IPS-20b (cell line): ENCODE measurements around the gene BOLA3.

ENCODE experiments used
- H3K27ac ChIP-seq: one replicate; pipeline ENCODE4 v1.5.1; 2013; ENCODE audit warnings: low read length
- H3K27me3 ChIP-seq: 2 replicates; pipeline ENCODE4 v1.6.1; 2013; ENCODE audit warnings: mild to moderate bottlenecking, low read length, inconsistent platforms; ENCODE audit not compliant: insufficient read depth
- H3K36me3 ChIP-seq: 2 replicates; pipeline ENCODE4 v1.6.1; 2013; ENCODE audit warnings: low read depth, mild to moderate bottlenecking, inconsistent platforms, low read length, moderate library complexity; ENCODE audit not compliant: insufficient read depth
- H3K4me1 ChIP-seq: 2 replicates; pipeline ENCODE4 v1.6.1; 2013; ENCODE audit warnings: mild to moderate bottlenecking, control low read depth, inconsistent platforms, low read length, moderate library complexity; ENCODE audit not compliant: insufficient read depth
- H3K4me3 ChIP-seq: 2 replicates; pipeline ENCODE4 v1.5.1; 2013; ENCODE audit warnings: mild to moderate bottlenecking, low read length, inconsistent platforms
- H3K9ac ChIP-seq: 2 replicates; pipeline ENCODE4 v1.6.1; 2013; ENCODE audit warnings: low read depth, mild to moderate bottlenecking, inconsistent platforms, low read length, moderate library complexity
- H3K9me3 ChIP-seq: 2 replicates; pipeline ENCODE4 v1.6.1; 2013; ENCODE audit warnings: mild to moderate bottlenecking, low read depth, low read length, inconsistent platforms; ENCODE audit not compliant: insufficient read depth

Gene BOLA3

DNA sequence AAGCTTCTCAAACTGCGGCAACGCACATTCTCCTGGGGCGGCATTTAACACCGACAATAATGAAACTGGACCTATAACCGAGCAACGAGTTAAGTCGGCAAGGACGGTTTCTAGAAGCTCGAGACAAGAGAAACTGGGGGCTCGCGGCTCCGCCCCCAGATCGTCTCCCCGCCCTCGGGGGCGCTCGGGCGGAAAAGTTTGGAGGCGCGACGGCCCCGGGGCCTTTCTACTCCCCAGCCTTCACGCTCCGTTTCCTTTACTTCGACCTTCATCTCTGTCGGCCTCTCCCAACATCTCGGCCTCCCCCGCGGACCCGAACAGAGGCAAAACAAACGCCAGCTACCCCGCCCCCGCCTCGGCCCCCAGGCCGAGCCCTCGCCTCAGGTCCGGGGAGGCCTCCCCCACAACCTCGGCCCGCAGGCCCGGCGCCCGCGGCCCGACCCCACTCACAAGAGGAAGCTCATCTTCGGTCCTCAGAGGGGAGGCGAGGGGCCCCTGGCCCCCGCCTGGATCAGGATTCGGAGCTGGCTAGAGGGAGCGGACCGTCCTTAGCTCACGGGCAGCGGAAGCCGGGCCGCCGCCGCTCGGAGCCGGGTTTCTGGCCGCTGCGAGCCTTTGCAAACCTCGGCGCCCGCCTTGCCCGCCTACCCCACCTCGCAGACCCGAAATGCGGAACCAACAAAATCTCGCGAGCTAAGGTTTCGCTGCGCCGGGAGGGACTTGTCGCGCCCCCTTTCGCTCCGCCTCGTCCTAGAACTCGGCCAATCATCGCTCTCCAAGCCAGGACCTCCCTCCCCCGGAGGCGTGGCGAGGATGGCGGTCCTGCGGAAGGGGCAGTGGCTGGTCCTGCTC lies 30.7 kb upstream of the BOLA3 start, which contains the start of gene MOB1A:
MOB1A (minus strand) TSS at position 669 of the 852 bp plus-strand sequence; CDS start at position 464, 205 bp downstream.
- peaks cover 7% of the 10 kb centered on the region; the same call in 1 of the 2 replicates for H3K4me1 ChIP-seq
- H3K4me3 ChIP-seq, result peak within 1 kb of the TSS; percentile 97
- H3K36me3 ChIP-seq, result 0 out of 2 replicates have a peak, but pooled peaks cover 5% of the 10 kb centered on the region
- peak within 1 kb of the TSS; percentile 96 for H3K9ac ChIP-seq
- H3K27ac ChIP-seq, result peak within 1 kb of the TSS; percentile 58
- H3K9me3 ChIP-seq, result no peaks in the 10 kb centered on the region
- H3K27me3 ChIP-seq, result no peaks in the 10 kb centered on the region

DNA sequence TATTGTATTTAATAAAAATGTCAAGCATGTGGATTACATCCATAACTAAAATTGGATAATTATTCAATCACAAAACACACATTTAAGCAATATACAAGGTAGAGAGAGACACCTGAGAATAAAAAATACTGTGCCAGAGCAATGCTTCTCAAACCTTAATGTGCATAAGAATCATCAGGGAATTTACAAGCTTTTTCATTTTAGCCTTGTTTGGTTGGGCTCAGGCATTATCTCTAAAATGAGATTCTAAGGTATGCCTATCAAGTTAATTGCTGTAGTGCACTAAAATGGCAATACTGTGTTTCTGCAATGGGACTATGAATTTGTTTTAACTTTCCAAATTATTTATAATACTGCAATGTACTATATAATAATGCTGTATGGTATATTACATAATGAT lies 30.0 kb upstream of the BOLA3 start:
- Histone ChIP-seq H3K4me1 (peaks cover 7% of the 10 kb centered on the region; the same call in 1 of the 2 replicates), H3K9ac (peak overlapping the region; percentile 96), H3K27ac (peak overlapping the region; percentile 58), H3K36me3 (0 out of 2 replicates have a peak, but pooled peaks cover 5% of the 10 kb centered on the region), H3K9me3 (no peaks in the 10 kb centered on the region), H3K27me3 (no peaks in the 10 kb centered on the region), H3K4me3 (peak overlapping the region; percentile 97)

DNA sequence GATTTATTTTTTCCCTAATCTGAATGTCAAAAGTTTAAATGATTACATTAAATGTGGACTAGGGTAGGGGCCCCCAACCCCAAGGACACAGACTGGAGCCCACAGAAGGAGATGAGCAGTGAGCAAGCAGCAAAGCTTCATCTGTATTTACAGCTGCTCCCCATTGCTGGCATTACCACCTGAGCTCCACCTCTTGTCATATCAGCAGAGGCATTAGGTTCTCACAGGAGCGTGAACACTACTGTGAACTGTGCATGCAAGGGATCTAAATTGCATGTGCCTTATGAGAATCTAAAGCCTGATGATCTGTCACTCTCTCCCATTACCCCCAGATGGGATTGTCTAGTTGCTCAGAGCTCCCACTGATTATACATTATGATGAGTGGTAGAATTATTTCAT lies 27.2 kb upstream of the BOLA3 start:
- no peak overlapping the region for H3K4me3 ChIP-seq
- no peaks in the 10 kb centered on the region for H3K4me1 ChIP-seq
- no peaks in the 10 kb centered on the region for H3K27me3 ChIP-seq
- no peaks in the 10 kb centered on the region for H3K9me3 ChIP-seq
- H3K27ac ChIP-seq, result no peak overlapping the region
- H3K36me3 ChIP-seq, result peaks cover 31% of the 10 kb centered on the region
- H3K9ac ChIP-seq, result no peak overlapping the region

GRCh38 chr2:74168739-74169138 lies 21.0 kb upstream of the BOLA3 start:
- H3K36me3 ChIP-seq, result peaks cover 86% of the 10 kb centered on the region
- no peaks in the 10 kb centered on the region for H3K4me1 ChIP-seq
- H3K4me3 ChIP-seq, result no peak overlapping the region
- no peaks in the 10 kb centered on the region for H3K27me3 ChIP-seq
- no peaks in the 10 kb centered on the region for H3K9me3 ChIP-seq
- H3K9ac ChIP-seq, result no peak overlapping the region
- H3K27ac ChIP-seq, result no peak overlapping the region

GRCh38 chr2:74164761-74165160 lies 17.0 kb upstream of the BOLA3 start:
- Histone ChIP-seq H3K4me3 (no peak overlapping the region), H3K9me3 (no peaks in the 10 kb centered on the region), H3K4me1 (no peaks in the 10 kb centered on the region), H3K36me3 (peaks cover 92% of the 10 kb centered on the region), H3K27me3 (no peaks in the 10 kb centered on the region), H3K9ac (no peak overlapping the region), H3K27ac (no peak overlapping the region)

- Histone ChIP-seq H3K27me3 (no peaks in the 10 kb centered on the region), H3K27ac (no peak overlapping the region), H3K36me3 (peaks cover 92% of the 10 kb centered on the region), H3K4me1 (no peaks in the 10 kb centered on the region), H3K9ac (no peak overlapping the region), H3K4me3 (no peak overlapping the region), H3K9me3 (no peaks in the 10 kb centered on the region)
Observed at GRCh38 chr2:74162951-74163350, 15.2 kb upstream of the BOLA3 start.

DNA sequence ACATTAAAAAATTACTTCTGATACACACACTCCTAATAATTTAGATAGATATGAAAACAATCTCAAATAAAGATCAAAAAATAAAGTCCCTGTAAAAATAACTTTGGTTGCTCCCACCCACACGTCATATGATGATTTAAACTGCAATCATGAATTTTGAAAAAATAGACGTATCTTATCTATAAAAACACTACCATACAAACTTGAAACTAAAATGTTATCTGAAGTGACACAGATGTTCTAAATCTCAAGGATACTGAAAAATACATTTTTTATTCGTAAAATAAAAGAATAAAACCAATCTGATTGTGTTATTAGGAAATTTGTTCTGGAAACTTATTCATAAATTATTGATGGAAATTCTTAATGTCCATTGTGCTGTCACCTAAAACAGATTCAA lies 8.1 kb upstream of the BOLA3 start:
- no peaks in the 10 kb centered on the region for H3K9me3 ChIP-seq
- H3K27ac ChIP-seq, result no peak overlapping the region
- H3K4me3 ChIP-seq, result no peak overlapping the region
- H3K4me1 ChIP-seq, result no peaks in the 10 kb centered on the region
- peaks cover 85% of the 10 kb centered on the region for H3K36me3 ChIP-seq
- H3K9ac ChIP-seq, result no peak overlapping the region
- H3K27me3 ChIP-seq, result no peaks in the 10 kb centered on the region

DNA sequence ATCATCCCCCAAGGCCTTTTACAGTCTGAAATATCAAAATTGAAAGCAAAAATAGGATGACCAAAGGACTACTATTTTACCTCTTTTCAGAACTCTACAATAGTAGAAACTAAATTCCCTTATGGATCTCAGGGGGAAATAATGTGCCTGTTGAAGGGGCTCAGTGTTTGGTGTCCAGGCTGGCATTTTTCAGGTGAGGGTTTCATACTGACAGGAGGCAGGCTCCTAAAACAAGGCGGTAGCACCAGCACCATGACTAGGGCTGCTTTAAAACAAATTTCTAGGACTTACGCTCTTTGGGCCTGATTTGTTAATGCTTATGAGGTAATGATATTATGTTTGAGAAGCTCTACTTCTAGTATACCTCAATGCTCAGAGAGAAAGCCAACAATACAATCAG lies 5.2 kb upstream of the BOLA3 start:
- Histone ChIP-seq H3K9ac (no peak overlapping the region), H3K36me3 (peaks cover 64% of the 10 kb centered on the region), H3K4me3 (no peak overlapping the region), H3K27me3 (no peaks in the 10 kb centered on the region), H3K4me1 (no peaks in the 10 kb centered on the region), H3K27ac (no peak overlapping the region), H3K9me3 (no peaks in the 10 kb centered on the region)

GRCh38 chr2:74149570-74150319 lies 2.0 kb upstream of the BOLA3 start:
- Histone ChIP-seq H3K36me3 (peaks cover 32% of the 10 kb centered on the region), H3K4me1 (peaks cover 5% of the 10 kb centered on the region), H3K27me3 (no peaks in the 10 kb centered on the region), H3K9ac (no peak overlapping the region), H3K27ac (no peak overlapping the region), H3K4me3 (peak overlapping the region; percentile 76; the same call in 1 of the 2 replicates), H3K9me3 (no peaks in the 10 kb centered on the region)

- Histone ChIP-seq H3K27ac (no peak overlapping the region), H3K4me3 (peak overlapping the region; percentile 76; the same call in 1 of the 2 replicates), H3K4me1 (peaks cover 5% of the 10 kb centered on the region)
Observed at GRCh38 chr2:74149247-74149525, 1.5 kb upstream of the BOLA3 start.

GRCh38 chr2:74148457-74149246 lies 940 bp upstream of the BOLA3 start:
- H3K9me3 ChIP-seq, result no peaks in the 10 kb centered on the region
- H3K27me3 ChIP-seq, result no peaks in the 10 kb centered on the region
- peaks cover 28% of the 10 kb centered on the region for H3K36me3 ChIP-seq
- H3K27ac ChIP-seq, result peak overlapping the region; percentile 6
- H3K4me3 ChIP-seq, result peak overlapping the region; percentile 76
- H3K4me1 ChIP-seq, result peaks cover 5% of the 10 kb centered on the region
- H3K9ac ChIP-seq, result peak overlapping the region; percentile 72

More at GRCh38 chr2:74149247-74149525, 1.5 kb upstream of the BOLA3 start:
- peaks cover 30% of the 10 kb centered on the region for H3K36me3 ChIP-seq
- H3K9me3 ChIP-seq, result no peaks in the 10 kb centered on the region
- H3K9ac ChIP-seq, result peak overlapping the region; percentile 72; the same call in 1 of the 2 replicates
- no peaks in the 10 kb centered on the region for H3K27me3 ChIP-seq
